Fibroblast of mammary gland (primary cell): Measurements from ENCODE around the gene LILRA6.
"Not testable (repeated sequence)": the region's sequence is repeated elsewhere in the genome, so short reads cannot be mapped to it uniquely, and the experiment has no call there.

ENCODE experiments used
- DNase-seq: peaks from one replicate; pipeline ENCODE4 v3.0.0-alpha.2; 2010; ENCODE audit warnings: low read depth
- H3K4me3 ChIP-seq: 2 replicates; pipeline ENCODE4 v1.5.1; 2011; ENCODE audit warnings: low read depth, mild to moderate bottlenecking, low read length, moderate library complexity; ENCODE audit not compliant: control insufficient read depth
- CTCF ChIP-seq: conservative IDR thresholded peaks from 2 replicates; pipeline ENCODE4 v1.5.1; 2011; ENCODE audit warnings: low read depth, low read length, inconsistent platforms; ENCODE audit not compliant: control insufficient read depth, insufficient read depth

The LILRA6 gene

GRCh38 chr19:54230031-54230430 is 12.6 kb downstream of the LILRA6 start:
- TF ChIP-seq CTCF = no peak
- H3K4me3 ChIP-seq = no peak overlapping the region
- no peak for DNase-seq

- no peak for DNase-seq
- TF ChIP-seq CTCF = no peak
- no peak overlapping the region for H3K4me3 ChIP-seq
These were observed 13.4 kb downstream of the LILRA6 start for GRCh38 chr19:54229146-54229545.

- H3K4me3 ChIP-seq, DNase-seq: not testable (repeated sequence)
These were observed 18.0 kb downstream of the LILRA6 start for GRCh38 chr19:54224619-54225018.

GRCh38 chr19:54223937-54224281 is 18.7 kb downstream of the LILRA6 start:
- not testable (repeated sequence) for DNase-seq, H3K4me3 ChIP-seq

- DNase-seq, H3K4me3 ChIP-seq: not testable (repeated sequence)
These were observed 19.2 kb downstream of the LILRA6 start for GRCh38 chr19:54223277-54223936.

- H3K4me3 ChIP-seq, DNase-seq: not testable (repeated sequence)
These were observed 19.9 kb downstream of the LILRA6 start, which contains the start of gene LILRB3 for GRCh38 chr19:54222474-54223276. LILRB3 (minus strand) TSS chr19:54223007; CDS start chr19:54222976, 31 bp downstream.

GRCh38 chr19:54221947-54222346 is 20.6 kb downstream of the LILRA6 start:
- not testable (repeated sequence) for H3K4me3 ChIP-seq, DNase-seq

GRCh38 chr19:54219702-54220101 is 22.9 kb downstream of the LILRA6 start:
- H3K4me3 ChIP-seq, DNase-seq: not testable (repeated sequence)

GRCh38 chr19:54218960-54219661 is 23.5 kb downstream of the LILRA6 start:
- no peak for TF ChIP-seq CTCF
- no peak for DNase-seq
- H3K4me3 ChIP-seq = no peak overlapping the region

- no peak overlapping the region for H3K4me3 ChIP-seq
- TF ChIP-seq CTCF = no peak
- no peak for DNase-seq
These were observed 24.3 kb downstream of the LILRA6 start for GRCh38 chr19:54218259-54218658.

- H3K4me3 ChIP-seq, DNase-seq: not testable (repeated sequence)
These were observed 24.9 kb downstream of the LILRA6 start for GRCh38 chr19:54217517-54218247.
